NCI-H146 treated with DMSO at 0.1 percent for 48 hours (cell line): ENCODE results near the gene SETD4.
A peak's percentile ranks its signal among the peaks of the same experiment; 100 is the strongest.

ENCODE experiments used
- DNase-seq: peaks from one replicate; lab custom pipeline; 2025; ENCODE audit not compliant: unreplicated experiment; lab: John Stamatoyannopoulos, UW

Gene SETD4

GRCh38 chr21:36048357-36048756 lies 12.0 kb downstream of the SETD4 start:
- DNase-seq = no peak

- DNase-seq = no peak
Measured at GRCh38 chr21:36047139-36047538, 13.2 kb downstream of the SETD4 start.

GRCh38 chr21:36045993-36046392 lies 14.3 kb downstream of the SETD4 start:
- DNase-seq = no peak

DNA sequence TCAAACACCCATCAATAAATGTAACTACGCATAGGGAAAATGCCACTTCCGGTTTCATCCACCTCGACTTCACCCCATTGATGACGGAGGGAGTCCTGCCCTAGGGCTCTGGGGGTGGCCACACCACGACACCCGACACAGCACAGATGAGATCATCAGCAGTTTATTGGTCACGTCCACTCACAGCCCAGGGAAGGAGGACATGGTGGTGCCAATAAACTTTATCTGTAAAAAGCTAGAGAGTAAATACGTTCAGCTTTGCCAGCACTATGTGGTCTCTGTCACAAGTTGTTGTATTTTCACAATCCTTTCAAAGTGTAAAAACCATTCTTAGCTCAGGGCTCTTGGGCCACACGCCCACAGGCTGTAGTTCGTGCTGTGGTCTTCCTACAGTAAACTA lies 16.3 kb downstream of the SETD4 start:
- no peak for DNase-seq

DNA sequence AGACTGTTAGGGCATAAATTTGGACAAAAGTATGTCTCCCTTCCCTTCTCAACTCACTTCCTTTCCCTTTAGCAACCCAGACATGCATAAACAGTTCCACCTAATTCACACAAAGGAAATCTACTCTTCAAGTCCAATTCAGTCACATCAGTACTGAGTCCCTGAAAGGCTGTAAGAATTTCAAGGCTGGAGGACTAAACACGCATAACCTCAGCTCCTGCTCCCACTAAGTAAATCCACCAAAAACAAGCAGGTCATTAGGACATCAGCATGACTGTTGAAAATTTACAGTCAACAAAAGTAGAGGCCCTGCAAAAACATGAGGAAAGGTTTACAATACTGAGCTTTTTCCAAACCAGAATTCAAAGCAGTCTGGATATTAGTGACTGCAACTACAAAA lies 18.4 kb downstream of the SETD4 start:
- no peak for DNase-seq

- DNase-seq = no peak
Measured at GRCh38 chr21:36040389-36040788, 19.9 kb downstream of the SETD4 start.

DNA sequence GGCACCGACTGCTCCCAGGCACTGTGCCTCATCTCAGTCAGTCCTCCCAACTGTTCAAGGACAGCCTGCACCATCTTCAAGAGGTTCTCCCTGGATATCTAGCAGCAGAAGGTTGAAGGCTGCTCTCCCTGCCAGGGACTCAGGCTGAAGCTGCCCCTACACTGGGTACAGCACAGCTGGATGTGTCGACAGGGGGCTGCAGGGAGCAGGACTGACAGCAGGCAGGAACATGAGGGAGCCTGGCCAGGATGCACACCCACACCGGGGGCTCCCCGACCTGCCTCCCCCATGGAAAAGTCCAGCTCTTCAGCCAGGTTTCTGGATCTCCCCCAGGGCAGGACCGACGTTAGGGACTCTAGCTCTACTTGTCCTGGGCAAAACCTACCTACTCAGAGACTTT lies 20.5 kb downstream of the SETD4 start:
- DNase-seq = no peak

DNA sequence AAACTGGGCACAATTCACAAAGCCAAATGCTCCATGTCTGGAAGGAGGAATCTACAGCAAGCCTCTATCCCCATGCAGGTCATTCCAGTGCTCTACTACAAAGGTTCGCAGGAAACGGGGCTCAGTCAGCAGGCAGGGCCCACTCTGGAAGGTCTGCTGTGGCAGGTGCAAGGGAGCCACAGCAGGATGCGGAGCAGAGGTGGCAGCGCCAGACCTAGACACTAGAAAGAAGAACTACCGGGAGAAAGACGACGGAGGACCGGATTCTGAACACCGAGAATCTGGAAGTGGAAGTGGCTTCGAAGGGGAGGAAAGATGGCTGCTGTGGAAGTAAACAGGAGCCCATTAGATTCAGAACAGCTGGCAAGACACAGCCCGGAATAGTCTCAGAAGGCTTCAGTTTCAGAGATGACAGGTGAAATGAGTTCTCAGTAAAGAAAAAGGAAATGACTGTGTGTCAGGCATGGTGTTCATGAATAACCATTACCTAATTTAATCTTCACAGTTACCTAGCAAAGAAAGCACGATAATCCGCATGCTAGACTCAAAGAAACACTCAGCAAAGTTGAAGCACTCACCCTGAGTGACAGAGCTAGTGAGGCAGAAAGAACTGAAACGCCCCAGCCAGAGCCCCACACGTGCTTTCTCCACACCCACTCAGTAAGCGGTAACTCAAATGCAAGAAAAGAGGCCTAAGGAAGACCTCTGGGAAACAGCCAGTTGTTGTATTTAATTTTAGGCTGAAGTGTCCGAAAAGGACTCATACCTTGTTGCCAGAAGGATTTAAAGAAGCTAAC lies 21.4 kb downstream of the SETD4 start:
- no peak for DNase-seq

GRCh38 chr21:36035381-36035791 lies 24.9 kb downstream of the SETD4 start:
- DNase-seq = no peak

GRCh38 chr21:36034211-36034913 lies 26.0 kb downstream of the SETD4 start:
- no peak for DNase-seq

GRCh38 chr21:36032647-36033406 lies 27.5 kb downstream of the SETD4 start:
- DNase-seq = no peak

DNA sequence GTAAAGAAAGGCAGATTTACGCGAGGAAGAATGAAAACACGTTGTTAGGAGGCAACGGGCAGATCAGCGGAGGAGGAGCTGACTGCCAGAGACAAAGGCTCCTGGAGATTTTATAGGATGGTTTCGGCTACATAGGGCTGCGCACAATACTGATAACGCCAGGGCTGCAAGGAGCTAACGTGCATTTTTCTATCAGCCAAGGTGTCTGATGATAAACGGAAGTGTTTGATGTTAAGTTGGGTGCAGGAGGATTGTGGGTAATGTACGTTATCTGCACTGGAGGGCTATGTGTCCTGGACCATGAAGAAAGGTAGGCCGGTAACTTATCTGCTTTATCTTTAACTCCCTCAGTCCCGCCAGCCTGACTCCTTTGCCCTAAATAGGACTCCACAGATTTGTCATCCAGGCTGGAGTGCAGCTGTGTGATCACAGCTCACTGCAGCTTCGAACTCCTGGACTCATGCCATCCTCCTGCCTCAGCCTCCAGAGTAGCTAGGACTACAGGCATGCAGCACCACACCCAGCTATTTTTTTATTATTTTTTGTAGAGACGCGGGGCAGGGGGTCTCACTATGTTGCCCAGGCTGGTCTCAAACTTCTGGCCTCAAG lies 29.6 kb downstream of the SETD4 start:
- DNase-seq = no peak

DNA sequence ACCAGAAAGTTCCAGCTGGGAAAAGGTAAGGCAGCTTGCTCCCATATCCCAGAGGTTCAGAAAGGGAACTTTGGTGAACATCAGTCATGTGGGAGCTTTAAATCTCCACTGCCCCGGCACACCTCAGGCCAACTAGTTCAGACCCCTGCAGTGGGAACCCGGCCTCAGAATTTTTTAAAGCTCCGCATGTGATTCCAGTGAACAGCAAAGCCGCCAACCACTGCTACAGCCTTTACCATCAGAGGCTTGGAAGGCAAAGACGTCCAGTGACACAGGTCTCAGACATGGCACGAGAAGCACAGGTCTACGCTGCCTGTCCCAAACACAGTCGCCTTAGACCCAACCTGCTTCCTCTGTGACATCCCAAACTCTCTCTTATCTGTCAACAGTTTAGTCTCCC lies 31.0 kb downstream of the SETD4 start:
- DNase-seq = no peak

DNA sequence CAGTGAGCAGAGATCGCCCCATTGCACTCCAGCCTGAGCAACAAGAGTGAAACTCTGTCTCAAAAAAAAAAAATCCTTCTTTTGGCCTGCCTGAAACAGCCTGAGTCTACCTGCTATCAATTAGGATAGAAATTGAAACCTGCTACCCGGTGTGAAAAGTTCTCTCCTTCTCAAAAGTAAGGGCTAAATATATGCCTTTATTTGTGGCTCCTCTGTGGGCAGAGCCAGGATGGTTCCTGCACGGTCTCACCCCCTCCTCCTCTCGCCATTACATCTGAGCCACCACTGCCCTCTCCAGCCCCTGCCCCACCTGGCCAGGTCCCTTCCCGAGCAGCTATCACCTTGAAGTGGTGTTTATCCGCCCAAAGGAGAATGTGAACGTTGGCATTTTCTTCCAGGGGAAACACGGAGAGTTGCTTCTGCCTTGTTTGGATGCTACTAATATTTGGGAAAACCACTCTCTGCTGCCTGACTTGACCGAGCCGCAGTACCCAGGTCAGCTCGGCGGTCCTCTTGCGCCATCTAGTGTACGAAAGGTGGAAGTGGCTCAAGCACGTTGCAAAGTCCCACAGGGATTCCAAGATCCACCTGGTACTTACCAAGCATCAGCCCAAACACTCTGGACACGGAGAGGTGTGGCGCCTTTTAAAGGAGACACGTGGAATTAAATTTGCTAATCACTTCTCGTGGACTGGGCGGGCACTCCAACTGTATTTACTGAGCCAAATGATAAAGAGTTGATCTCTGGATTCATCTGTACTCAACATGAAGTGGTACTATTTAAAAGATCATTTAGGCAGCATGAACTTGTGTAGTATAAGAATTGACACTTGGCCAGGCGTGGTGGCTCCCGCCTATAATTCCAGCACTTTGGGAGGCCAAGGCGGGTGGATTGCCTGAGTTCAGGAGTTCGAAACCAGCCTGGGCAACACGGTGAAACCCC lies 31.9 kb downstream of the SETD4 start:
- DNase-seq = peak; percentile 63

DNA sequence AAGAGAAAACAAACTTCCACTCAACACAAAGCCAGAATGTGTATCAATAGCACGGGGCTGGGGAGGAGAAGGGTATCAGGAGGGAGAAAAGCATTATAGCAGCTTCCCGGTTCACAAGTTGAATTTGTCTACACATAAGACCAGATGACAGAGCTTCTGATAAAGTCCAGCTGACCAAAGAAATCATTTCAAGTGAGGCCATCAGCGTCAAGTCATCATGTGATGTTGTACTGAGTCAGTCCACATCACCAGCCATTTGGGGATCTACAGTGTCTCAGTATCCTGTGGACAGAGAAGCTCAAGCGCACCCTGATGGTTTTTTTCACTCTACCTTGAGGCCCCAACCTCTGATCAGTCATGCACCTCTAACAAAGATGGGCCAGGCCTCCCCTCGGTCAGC lies 33.0 kb downstream of the SETD4 start:
- no peak for DNase-seq

GRCh38 chr21:36024782-36025181 lies 35.5 kb downstream of the SETD4 start:
- DNase-seq = no peak

- no peak for DNase-seq
Measured at GRCh38 chr21:36023092-36023480, 37.2 kb downstream of the SETD4 start.

- DNase-seq = no peak
Measured at GRCh38 chr21:36022427-36023091, 37.8 kb downstream of the SETD4 start.

- DNase-seq = no peak
Measured at GRCh38 chr21:36021251-36021837, 39.0 kb downstream of the SETD4 start.
